HL-60/S4 (cell line): ENCODE data around the gene ARHGAP4.

Source experiments
- in situ Hi-C: fragments of 300-500 bp; cut with MboI; formaldehyde crosslinking; loops from 2 replicates; pipeline ENCODE4 v1.14.3; 2022; ENCODE audit warnings: low sequenced_read_pairs

ARHGAP4 gene

GRCh38 chrX:153925739-153926551 is at the start of gene ARHGAP4:
Gene ARHGAP4, minus strand, starts transcription at chrX:153926264. Its CDS starts 62 bp downstream, at chrX:153926202.
- in situ Hi-C loops = no loop called here

- in situ Hi-C loops = no loop called here
Observed at GRCh38 chrX:153974726-153975286, 48.7 kb upstream of the ARHGAP4 start.

GRCh38 chrX:153974003-153974725 is 48.1 kb upstream of the ARHGAP4 start:
- in situ Hi-C loops = no loop called here

- in situ Hi-C loops = no loop called here
Observed at GRCh38 chrX:153973127-153974002, 47.3 kb upstream of the ARHGAP4 start.

GRCh38 chrX:153972368-153973126 is 46.5 kb upstream of the ARHGAP4 start, which contains the start of gene TMEM187:
Gene TMEM187, plus strand, starts transcription at chrX:153972754. Its CDS starts 9,309 bp downstream, at chrX:153982063.
- in situ Hi-C loops = no loop called here

GRCh38 chrX:153971450-153972367 is 45.6 kb upstream of the ARHGAP4 start, which contains the start of gene HCFC1:
Gene HCFC1, minus strand, starts transcription at chrX:153971818. Its CDS starts 978 bp downstream, at chrX:153970840.
- in situ Hi-C loops = no loop called here

GRCh38 chrX:153971124-153971449 is 45.0 kb upstream of the ARHGAP4 start:
- in situ Hi-C loops = no loop called here

- in situ Hi-C loops = no loop called here
Observed at GRCh38 chrX:153970357-153971123, 44.5 kb upstream of the ARHGAP4 start.

GRCh38 chrX:153969904-153970356 is 43.9 kb upstream of the ARHGAP4 start:
- in situ Hi-C loops = no loop called here

GRCh38 chrX:153969125-153969903 is 43.2 kb upstream of the ARHGAP4 start:
- in situ Hi-C loops = no loop called here

GRCh38 chrX:153968754-153969124 is 42.7 kb upstream of the ARHGAP4 start:
- in situ Hi-C loops = no loop called here

GRCh38 chrX:153968255-153968654 is 42.2 kb upstream of the ARHGAP4 start:
- in situ Hi-C loops = no loop called here

- in situ Hi-C loops = no loop called here
Observed at GRCh38 chrX:153967536-153968224, 41.6 kb upstream of the ARHGAP4 start.

GRCh38 chrX:153966841-153967535 is 40.9 kb upstream of the ARHGAP4 start:
- in situ Hi-C loops = no loop called here

GRCh38 chrX:153966283-153966688 is 40.2 kb upstream of the ARHGAP4 start:
- in situ Hi-C loops = no loop called here

GRCh38 chrX:153965406-153965805 is 39.3 kb upstream of the ARHGAP4 start:
- in situ Hi-C loops = no loop called here
